Breast epithelium (tissue), 3 donors: ENCODE data around the gene CCL24.
"Not testable (repeated sequence)": the region's sequence is repeated elsewhere in the genome, so short reads cannot be mapped to it uniquely, and the experiment has no call there.

ENCODE experiments used
- POLR2A ChIP-seq: fragments of 450-650 bp; IDR thresholded peaks from one replicate; pipeline ENCODE4 v1.6.1; 2016; ENCODE audit warnings: antibody characterized with exemption, mild to moderate bottlenecking, moderate library complexity
- POLR2AphosphoS5 ChIP-seq, 3 donors: sonication (generic); formaldehyde crosslinking; IDR thresholded peaks; one replicate each; pipeline ENCODE4 v1.6.1; 2017; ENCODE audit warnings: antibody characterized with exemption in 3 of 3

GRCh38 chr7:75845132-75845531 lies 31.5 kb upstream of the CCL24 start:
- not testable (repeated sequence) for TF ChIP-seq POLR2A; POLR2AphosphoS5 (IDR thresholded peaks at IDR 0.05)
